K562 (cell line): Measurements from ENCODE around the gene TXNIP. TPM values are rescaled to one million over a fixed set of nuclear protein-coding genes. Genes with fewer than 3 reads are reported as not detected.

Source experiments
- CREBBP ChIP-seq: IDR thresholded peaks from one replicate; pipeline ENCODE4 v1.6.1; 2012; ENCODE audit warnings: low read depth, mild to moderate bottlenecking, control low read depth, inconsistent platforms, low read length
- CXXC5 ChIP-seq: fragments of 250-450 bp; sonication (Bioruptor Pico); IDR thresholded peaks from 2 replicates; pipeline ENCODE4 v1.8.0; 2022; ENCODE audit warnings: inconsistent platforms, mild to moderate bottlenecking, moderate library complexity
- FOXM1 ChIP-seq, 2 experiments: fragments of 450-650 bp in 1 of 2; sonication (generic) in 1 of 2; formaldehyde crosslinking in 1 of 2; IDR thresholded peaks; 2 replicates each; pipeline versions ENCODE4 v1.6.1 to v1.9.0; 2017 to 2022; ENCODE audit warnings: low read depth in 2 of 2, mild to moderate bottlenecking in 2 of 2, missing genetic modification reagents in 1 of 2, moderate library complexity in 1 of 2
- MIER1 ChIP-seq: fragments of 450-650 bp; IDR thresholded peaks from 2 replicates; pipeline ENCODE4 v1.6.1; 2016; ENCODE audit warnings: antibody characterized with exemption, mild to moderate bottlenecking, low read depth
- NELFE ChIP-seq: IDR thresholded peaks from 2 replicates; pipeline ENCODE4 v1.6.1; 2011; ENCODE audit warnings: mild to moderate bottlenecking; ENCODE audit not compliant: insufficient read depth, insufficient read length
- PHTF2 ChIP-seq: fragments of 250-450 bp; sonication (Bioruptor Pico); IDR thresholded peaks from 2 replicates; pipeline ENCODE4 v1.5.0; 2021; ENCODE audit warnings: mild to moderate bottlenecking
- TAF9B ChIP-seq: fragments of 450-650 bp; IDR thresholded peaks from 2 replicates; pipeline ENCODE4 v1.6.1; 2018; ENCODE audit warnings: mild to moderate bottlenecking; ENCODE audit not compliant: partially characterized antibody
- TBP ChIP-seq: optimal IDR thresholded peaks from 2 replicates; pipeline ENCODE3; 2011; ENCODE audit warnings: low read depth, low read length, improper control_type of control experiment
- U2AF1 ChIP-seq: fragments of 200-400 bp; formaldehyde crosslinking; optimal IDR thresholded peaks from 2 replicates; pipeline ENCODE3; 2017; ENCODE audit warnings: mild to moderate bottlenecking, low read depth, low read length, moderate library complexity
- VEZF1 ChIP-seq: fragments of 200-800 bp; sonication (Bioruptor generic); IDR thresholded peaks from 2 replicates; pipeline ENCODE4 v1.6.1; 2017; ENCODE audit warnings: missing genetic modification characterization, missing compliant biosample characterization
- ZBTB9 ChIP-seq: fragments of 450-650 bp; formaldehyde crosslinking; IDR thresholded peaks from 2 replicates; pipeline ENCODE4 v1.4.0; 2020; ENCODE audit warnings: mild to moderate bottlenecking, moderate library complexity
- ZNF133 ChIP-seq: fragments of 250-450 bp; sonication (Bioruptor Pico); IDR thresholded peaks from 2 replicates; pipeline ENCODE4 v1.4.0; 2020; ENCODE audit warnings: mild to moderate bottlenecking
- ZNF282 ChIP-seq: sonication (generic); formaldehyde crosslinking; IDR thresholded peaks from 2 replicates; pipeline ENCODE4 v1.8.1; 2023; ENCODE audit warnings: missing genetic modification reagents
- ZNF77 ChIP-seq: fragments of 250-450 bp; sonication (Bioruptor Pico); IDR thresholded peaks from 2 replicates; pipeline ENCODE4 v1.5.0; 2020
- ZSCAN29 ChIP-seq: fragments of 450-650 bp; IDR thresholded peaks from 2 replicates; pipeline ENCODE4 v1.6.1; 2017
- polyA plus RNA-seq, 8 experiments: library from polyadenylated mRNA; depleted of rRNA in 4 of 8; stranded (reverse) in 5 of 8; unstranded in 3 of 8; fragments of >200 nt; fragmentation: Nextera tagmentation in 2 of 8; fragmentation: Illumina TruSeq in 1 of 8; extraction: Ambion mirVana in 2 of 8; extraction: Trizol in 1 of 8; gene quantifications; 2 replicates each; pipeline versions ENCODE4 v1.2.1 to v1.2.3, GENCODE V29; 2011 to 2014; ENCODE audit warnings: inconsistent platforms in 1 of 8, missing spikeins in 1 of 8
- total RNA-seq, 7 experiments: library from RNA; depleted of rRNA in 6 of 7; stranded (reverse); fragments of >200 nt in 6 of 7; fragmentation: Illumina TruSeq in 2 of 7; extraction: Trizol in 2 of 7; gene quantifications; 2 replicates each; pipeline versions ENCODE4 v1.2.1 to v1.2.3, GENCODE V29; 2011 to 2021; ENCODE audit warnings: low replicate concordance in 1 of 7
- TF ChIP-seq, protein P1 (sequence below): sonication (generic); formaldehyde crosslinking; IDR thresholded peaks from 2 replicates; pipeline ENCODE4 v1.8.1; 2022; ENCODE audit warnings: missing genetic modification reagents
- TF ChIP-seq, protein P2 (sequence below), 3 experiments: IDR thresholded peaks in 2 of 3; conservative IDR thresholded peaks in 1 of 3; 2 replicates each; pipeline ENCODE4 v1.5.1; 2011 to 2012; ENCODE audit warnings: low read length in 3 of 3, mild to moderate bottlenecking in 3 of 3, control low read depth in 2 of 3, improper control_type of control experiment in 1 of 3, inconsistent platforms in 1 of 3, low read depth in 1 of 3, mixed read lengths in 1 of 3, moderate library complexity in 1 of 3; ENCODE audit not compliant: insufficient read depth in 2 of 3
- TF ChIP-seq, protein P3 (sequence below): sonication (generic); formaldehyde crosslinking; IDR thresholded peaks from 2 replicates; pipeline ENCODE4 v1.8.0; 2022; ENCODE audit warnings: missing genetic modification reagents, mild to moderate bottlenecking, moderate library complexity, borderline replicate concordance

Gene TXNIP
- total and polyA plus RNA-seq, 9 of the 15 experiments (the other 6 are each of a cell fraction or from before 2014, with no cell fraction given) = 120 to 499 (median 257) TPM

GRCh38 chr1:146021622-146022402 is 25.4 kb upstream of the TXNIP start, which contains the start of gene HJV (continued):
- TF ChIP-seq CXXC5 (CRISPR knock-in tag) (peak; percentile 28; the same call in 1 of the 2 replicates), ZNF77 (CRISPR knock-in tag) (no peak), TBP (peak; percentile 38), ZBTB9 (CRISPR knock-in tag) (no peak), ZNF133 (no peak), VEZF1 (CRISPR knock-in tag) (peak; percentile 85), NELFE (no peak), FOXM1 (IDR thresholded peaks at IDR 0.05; ENCODE audit: low read depth) (peak; percentile 63; the same call in 1 of the 2 replicates), FOXM1 (CRISPR knock-in tag; IDR thresholded peaks at IDR 0.05; ENCODE audit: low read depth) (no peak), CREBBP (no peak), ZSCAN29 (no peak), ZNF282 (CRISPR knock-in tag) (no peak), MIER1 (no peak), U2AF1 (no peak), PHTF2 (CRISPR knock-in tag) (no peak), TAF9B (peak; percentile 92)
- TF ChIP-seq, protein P1, sequence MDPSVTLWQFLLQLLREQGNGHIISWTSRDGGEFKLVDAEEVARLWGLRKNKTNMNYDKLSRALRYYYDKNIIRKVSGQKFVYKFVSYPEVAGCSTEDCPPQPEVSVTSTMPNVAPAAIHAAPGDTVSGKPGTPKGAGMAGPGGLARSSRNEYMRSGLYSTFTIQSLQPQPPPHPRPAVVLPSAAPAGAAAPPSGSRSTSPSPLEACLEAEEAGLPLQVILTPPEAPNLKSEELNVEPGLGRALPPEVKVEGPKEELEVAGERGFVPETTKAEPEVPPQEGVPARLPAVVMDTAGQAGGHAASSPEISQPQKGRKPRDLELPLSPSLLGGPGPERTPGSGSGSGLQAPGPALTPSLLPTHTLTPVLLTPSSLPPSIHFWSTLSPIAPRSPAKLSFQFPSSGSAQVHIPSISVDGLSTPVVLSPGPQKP (CRISPR knock-in tag) = no peak
- TF ChIP-seq, protein P2, sequence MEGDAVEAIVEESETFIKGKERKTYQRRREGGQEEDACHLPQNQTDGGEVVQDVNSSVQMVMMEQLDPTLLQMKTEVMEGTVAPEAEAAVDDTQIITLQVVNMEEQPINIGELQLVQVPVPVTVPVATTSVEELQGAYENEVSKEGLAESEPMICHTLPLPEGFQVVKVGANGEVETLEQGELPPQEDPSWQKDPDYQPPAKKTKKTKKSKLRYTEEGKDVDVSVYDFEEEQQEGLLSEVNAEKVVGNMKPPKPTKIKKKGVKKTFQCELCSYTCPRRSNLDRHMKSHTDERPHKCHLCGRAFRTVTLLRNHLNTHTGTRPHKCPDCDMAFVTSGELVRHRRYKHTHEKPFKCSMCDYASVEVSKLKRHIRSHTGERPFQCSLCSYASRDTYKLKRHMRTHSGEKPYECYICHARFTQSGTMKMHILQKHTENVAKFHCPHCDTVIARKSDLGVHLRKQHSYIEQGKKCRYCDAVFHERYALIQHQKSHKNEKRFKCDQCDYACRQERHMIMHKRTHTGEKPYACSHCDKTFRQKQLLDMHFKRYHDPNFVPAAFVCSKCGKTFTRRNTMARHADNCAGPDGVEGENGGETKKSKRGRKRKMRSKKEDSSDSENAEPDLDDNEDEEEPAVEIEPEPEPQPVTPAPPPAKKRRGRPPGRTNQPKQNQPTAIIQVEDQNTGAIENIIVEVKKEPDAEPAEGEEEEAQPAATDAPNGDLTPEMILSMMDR (IDR thresholded peaks at IDR 0.05 in 2 of 3, conservative IDR thresholded peaks at IDR 0.05 in 1 of 3; ENCODE audit: insufficient read depth in 2 of 3, low read depth in 1 of 3, low read length in 3 of 3) = no peak
- TF ChIP-seq, protein P3, sequence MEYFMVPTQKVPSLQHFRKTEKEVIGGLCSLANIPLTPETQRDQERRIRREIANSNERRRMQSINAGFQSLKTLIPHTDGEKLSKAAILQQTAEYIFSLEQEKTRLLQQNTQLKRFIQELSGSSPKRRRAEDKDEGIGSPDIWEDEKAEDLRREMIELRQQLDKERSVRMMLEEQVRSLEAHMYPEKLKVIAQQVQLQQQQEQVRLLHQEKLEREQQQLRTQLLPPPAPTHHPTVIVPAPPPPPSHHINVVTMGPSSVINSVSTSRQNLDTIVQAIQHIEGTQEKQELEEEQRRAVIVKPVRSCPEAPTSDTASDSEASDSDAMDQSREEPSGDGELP = peak; percentile 91
